ENCODE results near the gene SOX13. TPM values are rescaled to one million over a fixed set of nuclear protein-coding genes. Genes with fewer than 3 reads are reported as not detected.
A peak's percentile ranks its signal among the peaks of the same experiment; 100 is the strongest.

Gene SOX13
- total RNA-seq, 6 experiments from 2014 or later = 9.9 to 13.5 (median 11.1) TPM

GRCh38 chr1:204136814-204137213, 63.9 kb downstream of the SOX13 start:
- TF ChIP-seq CTCF (IDR thresholded peaks at IDR 0.05) = no peak
- Mint-ChIP-seq H3K9me3 (no peaks in the 10 kb centered on the region), H3K27me3 (ENCODE audit: insufficient read depth) (peaks cover 12% of the 10 kb centered on the region), H3K36me3 (ENCODE audit: low read depth) (peaks cover 4% of the 10 kb centered on the region; the same call in 1 of the 2 replicates), H3K4me1 (ENCODE audit: low read depth) (peaks cover 6% of the 10 kb centered on the region), H3K27ac (no peak overlapping the region), H3K4me3 (no peak overlapping the region)
- DNase-seq = no peak

DNA sequence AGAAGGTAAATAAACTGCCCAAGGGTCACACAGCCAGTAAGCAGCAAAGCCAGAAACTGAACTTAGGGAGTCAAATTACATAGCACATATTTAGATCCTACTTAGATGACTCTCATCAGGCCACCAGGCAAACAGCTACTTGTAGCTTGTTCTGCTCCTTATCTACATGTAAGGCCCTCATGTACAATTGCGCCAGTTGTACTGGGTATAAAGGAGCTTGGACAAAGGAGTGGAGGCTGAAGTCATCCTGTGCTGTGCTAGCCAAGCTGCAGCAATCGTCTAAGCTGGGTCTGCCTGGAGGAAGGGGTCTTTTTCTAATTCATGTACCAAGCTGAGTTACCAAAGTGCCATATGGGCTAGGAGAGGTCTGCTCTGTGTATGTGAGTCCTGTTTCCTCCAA, 66.2 kb downstream of the SOX13 start:
- Mint-ChIP-seq H3K9me3 (no peaks in the 10 kb centered on the region), H3K27ac (no peak overlapping the region), H3K4me1 (ENCODE audit: low read depth) (no peaks in the 10 kb centered on the region), H3K36me3 (ENCODE audit: low read depth) (peaks cover 4% of the 10 kb centered on the region; the same call in 1 of the 2 replicates), H3K27me3 (ENCODE audit: insufficient read depth) (peaks cover 14% of the 10 kb centered on the region), H3K4me3 (no peak overlapping the region)
- no peak for DNase-seq
- no peak for TF ChIP-seq CTCF (IDR thresholded peaks at IDR 0.05)

DNA sequence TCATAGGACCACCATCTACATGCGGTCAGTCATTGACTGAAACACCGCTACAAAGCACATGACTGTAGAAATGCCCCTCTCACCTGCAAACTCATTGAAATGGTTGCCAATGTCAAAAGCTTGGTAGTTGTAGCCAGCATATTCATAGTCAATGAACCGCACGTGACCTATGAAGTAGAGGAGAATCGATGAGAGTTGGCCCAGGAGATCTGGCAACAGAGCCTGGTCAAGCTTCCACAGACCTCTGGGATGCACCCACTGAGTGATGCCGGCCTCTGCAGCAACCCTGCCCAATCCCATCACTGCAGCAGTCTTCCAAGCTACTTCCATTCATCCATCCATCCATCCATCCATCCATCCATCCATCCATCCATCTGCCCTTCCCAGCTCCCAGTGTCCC, 67.0 kb downstream of the SOX13 start:
- TF ChIP-seq CTCF (IDR thresholded peaks at IDR 0.05) = no peak
- no peak overlapping the region for H3K4me3 Mint-ChIP-seq
- no peaks in the 10 kb centered on the region for H3K4me1 Mint-ChIP-seq (ENCODE audit: low read depth)
- H3K36me3 Mint-ChIP-seq (ENCODE audit: low read depth) = peaks cover 4% of the 10 kb centered on the region; the same call in 1 of the 2 replicates
- no peaks in the 10 kb centered on the region for H3K9me3 Mint-ChIP-seq
- peaks cover 18% of the 10 kb centered on the region for H3K27me3 Mint-ChIP-seq (ENCODE audit: insufficient read depth)
- H3K27ac Mint-ChIP-seq = no peak overlapping the region
- no peak for DNase-seq

- Mint-ChIP-seq H3K27me3 (ENCODE audit: insufficient read depth) (peaks cover 23% of the 10 kb centered on the region), H3K4me1 (ENCODE audit: low read depth) (no peaks in the 10 kb centered on the region), H3K4me3 (no peak overlapping the region)
Measured at GRCh38 chr1:204141131-204141530, 68.2 kb downstream of the SOX13 start.

GRCh38 chr1:204142032-204142974, 69.4 kb downstream of the SOX13 start:
- TF ChIP-seq CTCF (IDR thresholded peaks at IDR 0.05) = peak; percentile 12; the same call in 1 of the 2 replicates
- Mint-ChIP-seq H3K36me3 (ENCODE audit: low read depth) (peaks cover 4% of the 10 kb centered on the region; the same call in 1 of the 2 replicates), H3K9me3 (no peaks in the 10 kb centered on the region), H3K4me3 (no peak overlapping the region), H3K27me3 (ENCODE audit: insufficient read depth) (peaks cover 29% of the 10 kb centered on the region), H3K4me1 (ENCODE audit: low read depth) (no peaks in the 10 kb centered on the region), H3K27ac (no peak overlapping the region)
- no peak for DNase-seq

More at GRCh38 chr1:204141131-204141530, 68.2 kb downstream of the SOX13 start:
- no peak overlapping the region for H3K27ac Mint-ChIP-seq
- no peak for TF ChIP-seq CTCF (IDR thresholded peaks at IDR 0.05)
- no peak for DNase-seq
- peaks cover 4% of the 10 kb centered on the region; the same call in 1 of the 2 replicates for H3K36me3 Mint-ChIP-seq (ENCODE audit: low read depth)
- H3K9me3 Mint-ChIP-seq = no peaks in the 10 kb centered on the region
